HEK293 (cell line): ENCODE results near the gene GLRX.
"Not testable (repeated sequence)": the region's sequence is repeated elsewhere in the genome, so short reads cannot be mapped to it uniquely, and the experiment has no call there.

Experiments
- CTCF ChIA-PET: fragments of 350-600 bp; formaldehyde crosslinking; extraction: SDS; loops from one replicate; lab custom pipeline; 2021; ENCODE audit warnings: antibody characterized with exemption; lab: Yijun Ruan, JAX
- POLR2A ChIA-PET: fragments of 300-600 bp; formaldehyde crosslinking; extraction: SDS; loops from one replicate; lab custom pipeline; 2020; ENCODE audit warnings: antibody characterized with exemption, inconsistent platforms; lab: Yijun Ruan, JAX
- H3K27ac ChIP-seq: fragments of 200-500 bp; sonication (Bioruptor generic); 2 replicates; pipeline ENCODE4 v1.5.1; 2014; ENCODE audit warnings: low read depth, low read length, control low read depth, inconsistent platforms; ENCODE audit errors: extremely low read depth
- H3K36me3 ChIP-seq, 2 experiments: fragments of 200-500 bp in 1 of 2; sonication (Bioruptor generic) in 1 of 2; 1 replicate in 1 of 2; 2 replicates in 1 of 2; pipeline ENCODE4 v1.5.1; 2014 to 2017; ENCODE audit warnings: inconsistent platforms in 2 of 2, low read length in 2 of 2; ENCODE audit not compliant: control insufficient read depth in 2 of 2, insufficient read depth in 1 of 2
- H3K4me1 ChIP-seq: fragments of 200-500 bp; sonication (Bioruptor generic); 2 replicates; pipeline ENCODE4 v1.5.1; 2014; ENCODE audit warnings: mild to moderate bottlenecking, low read length, inconsistent platforms; ENCODE audit not compliant: control insufficient read depth, insufficient read depth
- H3K4me3 ChIP-seq: 2 replicates; pipeline ENCODE4 v1.5.1; 2011; ENCODE audit warnings: low read depth, mild to moderate bottlenecking, control low read depth, low read length, moderate library complexity
- H3K9me3 ChIP-seq: fragments of 200-500 bp; sonication (Bioruptor generic); 2 replicates; pipeline ENCODE4 v1.5.1; 2014; ENCODE audit warnings: low read depth, low read length, inconsistent platforms; ENCODE audit not compliant: control insufficient read depth, insufficient read depth
- ATF2 ChIP-seq: fragments of 450-650 bp; formaldehyde crosslinking; IDR thresholded peaks from 2 replicates; pipeline ENCODE4 v1.5.1; 2016; ENCODE audit warnings: missing biosample characterization, missing genetic modification characterization, low read depth
- EGR2 ChIP-seq: fragments of 450-650 bp; formaldehyde crosslinking; IDR thresholded peaks from 2 replicates; pipeline ENCODE4 v1.5.1; 2016; ENCODE audit warnings: low read depth, missing biosample characterization, missing genetic modification characterization
- ELK4 ChIP-seq: IDR thresholded peaks from 2 replicates; pipeline ENCODE4 v1.6.1; 2011; ENCODE audit warnings: mild to moderate bottlenecking, low read depth, low read length, borderline replicate concordance
- RBAK ChIP-seq: fragments of 450-650 bp; formaldehyde crosslinking; IDR thresholded peaks from 2 replicates; pipeline ENCODE4 v1.5.1; 2016; ENCODE audit warnings: missing biosample characterization, missing genetic modification characterization
- SCRT2 ChIP-seq: fragments of 450-650 bp; formaldehyde crosslinking; IDR thresholded peaks from 2 replicates; pipeline ENCODE4 v1.5.1; 2016; ENCODE audit warnings: missing biosample characterization, missing genetic modification characterization
- ZBTB26 ChIP-seq: fragments of 450-650 bp; formaldehyde crosslinking; optimal IDR thresholded peaks from 2 replicates; pipeline ENCODE3; 2016; ENCODE audit warnings: missing biosample characterization, mild to moderate bottlenecking, missing genetic modification characterization
- ZFP37 ChIP-seq: fragments of 450-650 bp; formaldehyde crosslinking; IDR thresholded peaks from 2 replicates; pipeline ENCODE4 v1.5.1; 2016; ENCODE audit warnings: missing biosample characterization, missing genetic modification characterization
- ZNF10 ChIP-seq: fragments of 450-650 bp; formaldehyde crosslinking; IDR thresholded peaks from 2 replicates; pipeline ENCODE4 v1.5.1; 2017; ENCODE audit warnings: missing biosample characterization, missing genetic modification characterization
- ZNF138 ChIP-seq: fragments of 450-650 bp; formaldehyde crosslinking; IDR thresholded peaks from 2 replicates; pipeline ENCODE4 v1.5.1; 2016; ENCODE audit warnings: missing biosample characterization, missing genetic modification characterization, borderline replicate concordance
- ZNF155 ChIP-seq: fragments of 450-650 bp; formaldehyde crosslinking; IDR thresholded peaks from 2 replicates; pipeline ENCODE4 v1.5.1; 2016; ENCODE audit warnings: missing biosample characterization, missing genetic modification characterization
- ZNF302 ChIP-seq: fragments of 450-650 bp; formaldehyde crosslinking; IDR thresholded peaks from 2 replicates; pipeline ENCODE4 v1.5.1; 2016; ENCODE audit warnings: missing biosample characterization, missing genetic modification characterization, low read depth
- ZNF335 ChIP-seq: fragments of 450-650 bp; formaldehyde crosslinking; conservative IDR thresholded peaks from 2 replicates; pipeline ENCODE4 v1.5.1; 2016; ENCODE audit warnings: missing biosample characterization, missing genetic modification characterization
- ZNF449 ChIP-seq: fragments of 450-650 bp; formaldehyde crosslinking; IDR thresholded peaks from 2 replicates; pipeline ENCODE4 v1.5.1; 2017; ENCODE audit warnings: missing biosample characterization, mild to moderate bottlenecking, missing genetic modification characterization, moderate library complexity
- ZNF548 ChIP-seq: fragments of 450-650 bp; formaldehyde crosslinking; IDR thresholded peaks from 2 replicates; pipeline ENCODE4 v1.5.1; 2016; ENCODE audit warnings: missing biosample characterization, missing genetic modification characterization
- ZNF701 ChIP-seq: fragments of 450-650 bp; formaldehyde crosslinking; IDR thresholded peaks from 2 replicates; pipeline ENCODE4 v1.5.1; 2016; ENCODE audit warnings: missing biosample characterization, missing genetic modification characterization
- ZSCAN16 ChIP-seq: fragments of 450-650 bp; formaldehyde crosslinking; IDR thresholded peaks from 2 replicates; pipeline ENCODE4 v1.5.1; 2016; ENCODE audit warnings: missing biosample characterization, missing genetic modification characterization
- ZSCAN30 ChIP-seq: fragments of 450-650 bp; IDR thresholded peaks from 2 replicates; pipeline ENCODE4 v1.5.1; 2018; ENCODE audit warnings: missing biosample characterization, mild to moderate bottlenecking, missing genetic modification characterization, moderate library complexity

GLRX gene

GRCh38 chr5:95869173-95869855, 46.8 kb upstream of the GLRX start:
- H3K9me3 ChIP-seq, H3K36me3 ChIP-seq, H3K27ac ChIP-seq, H3K4me1 ChIP-seq, POLR2A ChIA-PET, H3K4me3 ChIP-seq: not testable (repeated sequence)
- CTCF ChIA-PET = interaction anchor here (0.6 to 1.5 kb wide), 8 partner anchors 8 to 732 kb away, joined by 3 to 5 read pairs (median 3); no protein-coding TSS in a partner anchor

GRCh38 chr5:95868136-95868535, 45.6 kb upstream of the GLRX start:
- Histone ChIP-seq H3K9me3 (no peaks in the 10 kb centered on the region), H3K36me3 (no peaks in the 10 kb centered on the region), H3K4me1 (peaks cover 5% of the 10 kb centered on the region), H3K4me3 (no peak overlapping the region), H3K27ac (no peak overlapping the region)
- ChIA-PET POLR2A (no interaction called here), CTCF (interaction anchor here (0.9 kb wide), 1 partner anchor 9 kb away, joined by 3 read pairs; no protein-coding TSS in a partner anchor)
- TF ChIP-seq ZNF701 (tag by site-specific recombination) = no peak
- no peak for TF ChIP-seq RBAK (tag by site-specific recombination)
- TF ChIP-seq ZNF548 (tag by site-specific recombination) = no peak
- no peak for TF ChIP-seq ZNF155 (tag by site-specific recombination)
- TF ChIP-seq ZBTB26 (tag by site-specific recombination) = no peak
- TF ChIP-seq ELK4 = no peak
- TF ChIP-seq ZSCAN30 (tag by site-specific recombination) = no peak
- no peak for TF ChIP-seq SCRT2 (tag by site-specific recombination)
- no peak for TF ChIP-seq ZSCAN16 (tag by site-specific recombination)
- TF ChIP-seq ZNF138 = no peak
- no peak for TF ChIP-seq EGR2 (tag by site-specific recombination)
- no peak for TF ChIP-seq ZNF10 (tag by site-specific recombination)
- no peak for TF ChIP-seq ZFP37 (tag by site-specific recombination)
- TF ChIP-seq ZNF449 (tag by site-specific recombination) = no peak

GRCh38 chr5:95866435-95867040, 44.0 kb upstream of the GLRX start:
- CTCF ChIA-PET = interaction anchor here (0.6 kb wide), 1 partner anchor 14 kb away, joined by 6 read pairs; no protein-coding TSS in a partner anchor
- POLR2A ChIA-PET = no interaction called here
- H3K9me3 ChIP-seq = no peaks in the 10 kb centered on the region
- H3K27ac ChIP-seq = no peak overlapping the region
- peaks cover 20% of the 10 kb centered on the region for H3K4me1 ChIP-seq
- H3K36me3 ChIP-seq = no peaks in the 10 kb centered on the region
- no peak overlapping the region for H3K4me3 ChIP-seq
- no peak for TF ChIP-seq ZNF335 (tag by site-specific recombination)
- peak; percentile 38; the same call in 1 of the 2 replicates for TF ChIP-seq ATF2 (tag by site-specific recombination)
- TF ChIP-seq ZNF302 (tag by site-specific recombination) = no peak
- TF ChIP-seq, all 188 proteins: peak for 1
